IPS DF 19.7 (cell line): ENCODE measurements around the gene KCNJ12.
"Not testable (repeated sequence)": the region's sequence is repeated elsewhere in the genome, so short reads cannot be mapped to it uniquely, and the experiment has no call there.

Experiments used
- DNase-seq: peaks from one replicate; pipeline ENCODE4 v3.0.0-alpha.2; 2013; ENCODE audit warnings: low read depth, low spot score

Gene KCNJ12

DNA sequence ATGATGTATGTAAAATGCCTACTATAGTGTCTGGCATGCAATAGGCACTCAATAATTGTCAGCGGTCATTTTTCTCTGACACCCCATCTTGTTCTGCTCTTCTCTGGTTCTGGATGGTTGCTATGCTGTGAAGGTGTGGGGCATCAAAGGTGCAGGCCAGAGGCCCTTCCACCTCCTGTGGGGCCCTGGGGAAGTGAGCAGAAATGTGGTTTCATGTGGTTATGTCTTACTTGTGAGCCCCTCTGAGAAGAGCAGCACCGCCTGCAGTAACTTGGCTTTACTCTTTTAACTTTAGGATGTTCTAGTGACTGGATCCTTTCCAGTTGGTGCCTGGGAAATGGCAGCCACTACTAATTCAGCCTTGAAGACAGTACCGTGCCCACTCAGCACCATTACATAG lies 32.1 kb downstream of the KCNJ12 start:
- DNase-seq: not testable (repeated sequence)

DNA sequence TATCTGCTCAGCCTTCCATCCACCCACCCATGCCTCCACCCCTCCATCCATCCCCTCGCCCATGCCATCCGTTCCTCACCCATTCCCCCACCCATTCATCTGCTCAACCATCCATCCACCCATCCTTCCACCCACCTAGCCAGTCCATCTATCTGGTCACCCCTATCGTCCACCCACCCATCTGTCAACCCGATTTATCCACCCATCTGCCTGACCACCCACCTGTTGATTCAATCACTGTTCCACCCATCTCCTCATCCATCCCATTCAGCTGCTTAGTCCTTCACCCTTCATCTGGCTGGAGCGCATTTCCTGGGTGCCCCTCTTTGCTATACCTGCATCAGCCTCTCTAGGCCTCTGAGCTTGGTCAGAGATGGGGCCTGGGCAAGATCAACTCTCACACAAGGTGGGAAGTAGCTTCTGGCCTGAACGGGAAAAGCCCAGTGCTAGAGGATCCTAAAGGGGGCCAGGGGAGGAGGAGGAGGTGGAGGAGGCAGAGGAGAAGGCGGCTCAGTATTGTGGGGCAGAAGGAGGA lies 32.7 kb downstream of the KCNJ12 start:
- DNase-seq: not testable (repeated sequence)

DNA sequence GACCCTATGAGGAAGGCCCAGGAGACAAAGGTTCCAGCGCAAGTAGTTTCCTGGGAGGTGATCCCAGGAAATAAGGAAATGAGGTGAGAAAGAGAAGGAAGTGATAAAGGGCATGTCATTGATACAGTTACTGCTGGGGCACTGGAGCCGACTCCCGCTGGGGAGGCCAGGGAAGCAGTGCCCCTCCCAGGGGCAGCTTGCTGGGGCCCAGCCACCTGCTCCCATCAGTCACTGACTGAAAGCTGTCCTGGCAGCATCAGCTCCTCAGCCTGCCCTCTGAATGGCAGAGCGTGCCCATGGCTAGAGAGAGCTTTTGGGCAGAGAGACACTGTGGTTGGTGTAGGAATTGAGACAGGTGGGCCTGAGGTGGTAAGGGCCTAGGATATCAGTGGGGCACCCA lies 33.2 kb downstream of the KCNJ12 start:
- DNase-seq: not testable (repeated sequence)

DNA sequence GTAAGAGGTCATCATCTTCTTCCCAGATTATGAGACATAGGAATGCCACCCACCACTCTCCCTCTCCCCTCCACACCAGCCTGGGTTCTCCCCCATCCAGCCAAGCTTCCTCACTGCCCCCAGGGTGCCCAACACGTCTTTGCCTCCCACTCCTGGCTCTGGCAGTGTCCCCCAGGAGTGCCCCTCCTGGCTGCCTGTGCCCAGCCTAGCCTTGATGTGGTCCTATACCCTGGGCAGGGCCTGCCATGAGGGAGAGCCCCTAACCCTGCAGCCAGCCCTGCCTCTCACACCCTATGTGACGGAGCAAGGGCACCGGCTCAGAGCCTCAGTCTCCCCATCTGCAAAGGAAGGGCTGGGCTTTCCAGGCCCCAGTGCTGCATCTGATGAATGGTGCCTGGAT lies 33.8 kb downstream of the KCNJ12 start:
- not testable (repeated sequence) for DNase-seq

GRCh38 chr17:21410371-21410770 lies 34.2 kb downstream of the KCNJ12 start:
- DNase-seq: not testable (repeated sequence)

DNA sequence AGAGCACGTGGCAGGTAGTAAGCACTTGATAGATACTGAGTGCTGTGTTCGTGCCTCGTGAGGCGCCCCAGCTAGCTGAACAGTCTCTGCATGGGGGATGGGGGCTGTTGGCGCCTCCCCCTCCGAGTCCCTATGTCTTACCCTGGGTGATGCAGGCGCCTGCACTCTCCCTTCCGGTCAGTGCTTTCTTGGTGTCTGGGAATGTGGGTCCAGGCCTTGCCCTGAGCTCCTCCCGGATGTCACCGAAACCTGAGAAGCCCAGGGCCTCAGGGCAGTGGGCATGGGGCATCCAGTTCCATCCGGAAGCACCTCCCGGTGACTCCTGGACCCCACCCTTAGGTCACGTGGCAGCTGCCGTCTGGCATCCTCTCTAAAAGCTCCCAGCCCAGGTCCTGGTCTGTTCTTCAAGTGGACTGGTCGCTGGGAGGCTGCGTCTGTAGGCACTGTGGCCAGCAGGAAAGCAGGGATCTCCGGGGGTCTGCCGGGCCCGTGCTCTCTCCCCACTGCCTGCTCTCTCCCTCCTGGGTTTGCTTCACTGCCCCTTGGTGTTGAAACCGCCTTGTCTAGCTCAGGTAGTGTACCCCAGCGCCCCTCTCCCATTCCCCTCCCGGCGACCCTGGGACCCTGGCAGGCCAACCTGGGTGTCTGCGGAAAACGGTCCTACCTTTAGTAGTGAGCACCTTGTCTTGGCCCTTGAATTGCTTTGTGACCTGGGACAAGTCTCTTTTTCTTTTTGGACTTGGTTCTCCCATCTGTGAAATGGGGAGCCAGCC lies 34.9 kb downstream of the KCNJ12 start:
- DNase-seq: not testable (repeated sequence)

DNA sequence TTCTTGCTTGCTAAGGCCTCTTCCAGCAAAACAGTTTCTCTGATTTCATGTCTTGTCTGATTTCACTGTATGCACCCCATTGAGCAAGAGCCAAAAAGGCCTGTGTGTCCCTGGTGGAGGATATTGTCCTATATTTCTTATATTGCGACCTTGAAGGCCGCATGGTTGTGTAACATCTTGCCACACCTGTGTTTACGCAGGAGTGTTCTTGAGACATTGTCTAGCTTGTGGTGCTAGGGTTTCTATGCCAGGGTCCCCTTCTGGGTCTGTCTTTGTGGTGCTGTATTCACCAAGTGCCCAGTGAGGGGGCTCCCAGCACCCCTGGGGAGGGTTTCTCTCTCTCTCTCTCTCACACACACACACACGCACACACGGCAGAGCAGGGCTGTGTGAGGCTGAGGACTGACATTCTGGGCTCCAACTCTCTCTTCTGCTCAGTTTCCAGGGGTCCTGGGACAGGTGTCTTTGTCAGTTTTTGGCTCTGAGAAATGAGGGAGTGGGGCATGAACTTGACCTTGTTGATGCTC lies 35.6 kb downstream of the KCNJ12 start:
- not testable (repeated sequence) for DNase-seq

GRCh38 chr17:21412207-21412681 lies 36.1 kb downstream of the KCNJ12 start:
- not testable (repeated sequence) for DNase-seq

DNA sequence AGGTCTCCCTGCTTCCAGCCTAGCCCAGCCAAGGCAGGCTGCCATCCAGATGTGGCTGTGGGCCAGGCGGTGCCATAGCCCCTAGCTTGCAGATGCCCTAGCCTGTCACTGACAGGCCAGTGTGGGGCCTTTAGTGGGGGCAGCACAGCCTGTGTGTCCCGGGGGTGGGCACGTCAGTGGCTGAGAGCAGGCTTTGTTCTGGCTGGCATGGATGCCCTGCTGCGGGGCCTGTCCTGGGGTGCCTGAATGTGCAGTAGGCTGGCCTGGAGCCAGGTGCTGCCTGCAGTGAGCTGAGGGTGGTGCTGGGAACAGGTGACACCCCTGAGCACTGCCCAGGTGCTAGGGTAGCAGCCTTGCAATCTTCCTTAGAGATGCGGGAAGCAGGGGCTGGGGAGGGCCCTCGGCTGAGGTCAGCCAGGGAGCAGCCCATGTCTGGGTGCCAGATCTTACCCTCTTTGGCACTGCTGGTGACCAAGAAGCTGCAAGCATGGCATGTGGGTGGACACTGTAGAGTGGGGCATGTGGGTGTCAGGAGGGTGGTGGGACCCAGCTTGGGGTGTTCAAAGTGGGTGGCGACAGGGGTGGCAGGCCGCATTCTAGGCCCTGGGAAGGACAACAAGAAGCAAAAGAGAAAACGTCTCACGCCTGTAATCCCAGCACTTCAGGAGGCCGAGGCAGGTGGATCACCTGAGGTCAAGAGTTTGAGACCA lies 37.6 kb downstream of the KCNJ12 start:
- not testable (repeated sequence) for DNase-seq

DNA sequence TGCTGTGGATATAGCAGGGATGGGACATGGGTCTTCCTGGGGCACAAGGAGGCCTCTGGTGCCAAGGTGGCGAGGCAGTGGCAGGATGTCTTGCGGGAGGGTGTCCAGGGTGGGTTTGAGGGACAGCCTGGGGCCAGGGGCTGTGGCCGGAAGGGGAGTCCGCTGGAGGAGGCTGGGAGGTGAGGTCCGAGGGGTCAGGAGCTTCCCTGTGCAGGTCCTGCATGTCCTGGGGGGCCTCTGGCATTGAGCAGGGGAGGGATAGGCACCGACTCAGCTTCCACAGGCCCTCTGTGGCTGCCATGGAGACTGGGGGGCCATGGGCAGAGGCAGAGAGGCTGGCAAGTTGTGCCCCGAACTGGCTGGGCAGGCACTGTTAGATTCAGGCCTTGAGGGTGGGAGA lies 38.5 kb downstream of the KCNJ12 start:
- not testable (repeated sequence) for DNase-seq

DNA sequence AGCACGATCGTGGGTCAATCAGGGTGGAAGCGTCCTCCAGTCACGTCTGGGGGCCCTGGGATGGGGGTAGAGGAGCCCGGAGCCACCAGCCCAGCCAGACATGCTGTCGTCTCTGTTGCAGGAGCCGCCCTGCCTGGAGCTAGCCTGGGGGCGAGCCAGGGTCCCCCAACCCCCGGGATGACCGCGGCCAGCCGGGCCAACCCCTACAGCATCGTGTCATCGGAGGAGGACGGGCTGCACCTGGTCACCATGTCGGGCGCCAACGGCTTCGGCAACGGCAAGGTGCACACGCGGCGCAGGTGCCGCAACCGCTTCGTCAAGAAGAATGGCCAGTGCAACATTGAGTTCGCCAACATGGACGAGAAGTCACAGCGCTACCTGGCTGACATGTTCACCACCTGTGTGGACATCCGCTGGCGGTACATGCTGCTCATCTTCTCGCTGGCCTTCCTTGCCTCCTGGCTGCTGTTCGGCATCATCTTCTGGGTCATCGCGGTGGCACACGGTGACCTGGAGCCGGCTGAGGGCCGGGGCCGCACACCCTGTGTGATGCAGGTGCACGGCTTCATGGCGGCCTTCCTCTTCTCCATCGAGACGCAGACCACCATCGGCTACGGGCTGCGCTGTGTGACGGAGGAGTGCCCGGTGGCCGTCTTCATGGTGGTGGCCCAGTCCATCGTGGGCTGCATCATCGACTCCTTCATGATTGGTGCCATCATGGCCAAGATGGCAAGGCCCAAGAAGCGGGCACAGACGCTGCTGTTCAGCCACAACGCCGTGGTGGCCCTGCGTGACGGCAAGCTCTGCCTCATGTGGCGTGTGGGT lies 39.2 kb downstream of the KCNJ12 start:
- not testable (repeated sequence) for DNase-seq

GRCh38 chr17:21416471-21416981 lies 40.4 kb downstream of the KCNJ12 start:
- not testable (repeated sequence) for DNase-seq

DNA sequence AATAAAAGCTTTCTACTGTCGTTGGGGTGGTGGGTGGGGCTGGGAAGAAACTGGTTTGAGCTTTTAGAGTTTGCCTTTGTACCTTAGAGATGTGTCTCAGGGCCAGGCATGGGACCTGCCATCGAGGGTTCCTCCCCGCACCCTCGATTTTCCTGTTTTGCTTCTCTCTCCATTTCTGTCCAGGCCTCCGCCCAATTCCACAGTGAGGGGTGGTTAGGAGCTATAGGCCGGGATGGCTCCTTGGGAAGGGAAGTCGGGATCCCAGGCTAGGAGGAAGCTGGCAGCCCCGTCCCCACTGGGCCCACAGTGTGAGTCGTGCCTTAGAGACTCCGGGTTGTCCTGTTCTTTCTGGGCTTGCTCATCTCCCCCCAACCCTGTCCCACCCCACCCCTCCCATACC lies 41.2 kb downstream of the KCNJ12 start:
- DNase-seq: not testable (repeated sequence)

DNA sequence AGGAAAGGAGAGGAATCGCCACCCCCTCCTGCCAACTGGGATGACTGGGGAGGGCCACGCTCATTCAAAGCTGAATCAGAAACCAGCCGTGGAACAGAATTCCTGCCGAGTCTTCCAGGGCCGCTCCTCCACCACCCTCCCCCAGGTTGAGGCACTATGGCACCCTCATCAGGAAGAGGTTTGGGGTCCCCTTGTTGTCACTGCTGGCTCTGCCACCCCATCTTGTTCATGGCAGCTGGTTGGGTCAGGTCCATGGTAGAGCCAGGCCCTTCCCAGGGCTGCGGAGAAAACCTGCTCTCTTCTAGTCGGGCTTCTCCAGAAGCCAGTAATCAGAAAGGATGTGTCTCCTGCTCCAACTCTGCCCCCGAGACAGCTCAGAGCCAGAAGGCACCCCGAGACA lies 41.8 kb downstream of the KCNJ12 start:
- DNase-seq: no peak

DNA sequence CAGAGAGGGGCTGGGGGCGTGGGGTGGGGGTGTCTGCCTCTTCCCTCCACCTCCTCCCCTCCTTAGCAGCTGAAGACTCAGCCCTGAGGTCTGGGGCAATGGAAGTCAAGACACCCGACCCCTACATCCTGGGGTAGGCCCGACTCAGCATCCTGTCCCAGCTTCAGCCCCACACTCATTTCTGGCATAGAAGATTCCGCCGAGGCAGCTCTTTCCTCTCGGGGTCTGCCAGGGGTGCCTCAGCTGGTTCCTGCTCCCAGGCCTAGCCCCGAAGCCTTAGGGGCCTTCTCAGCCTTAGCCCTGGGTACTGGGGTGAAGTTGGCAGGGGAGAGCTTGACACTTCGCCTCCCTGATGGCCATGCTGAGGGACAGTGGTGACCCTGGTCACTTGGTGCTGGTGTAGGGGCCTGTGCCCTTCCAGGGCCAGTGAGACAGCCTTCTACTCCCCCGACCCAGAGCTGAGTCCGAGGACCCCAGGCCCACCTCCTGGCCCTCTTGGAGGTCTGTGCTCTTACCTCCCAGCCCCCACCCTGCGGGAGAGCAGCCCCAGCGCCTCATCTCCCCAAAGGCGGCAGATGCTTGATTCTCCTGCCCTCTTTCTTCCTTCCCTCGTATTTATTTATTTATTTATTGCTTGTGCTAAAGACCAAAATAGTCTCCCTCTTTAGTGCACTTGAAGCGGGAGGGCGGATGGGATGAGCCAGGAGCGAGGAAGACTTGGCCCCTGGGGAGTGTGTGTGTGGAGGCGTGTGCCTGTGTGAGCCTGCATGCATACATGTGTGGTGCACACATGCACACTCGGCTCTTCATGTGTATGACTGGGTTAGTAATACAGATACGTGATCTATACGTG lies 42.5 kb downstream of the KCNJ12 start:
- DNase-seq: no peak

GRCh38 chr17:21419299-21420239 lies 43.4 kb downstream of the KCNJ12 start:
- no peak for DNase-seq

DNA sequence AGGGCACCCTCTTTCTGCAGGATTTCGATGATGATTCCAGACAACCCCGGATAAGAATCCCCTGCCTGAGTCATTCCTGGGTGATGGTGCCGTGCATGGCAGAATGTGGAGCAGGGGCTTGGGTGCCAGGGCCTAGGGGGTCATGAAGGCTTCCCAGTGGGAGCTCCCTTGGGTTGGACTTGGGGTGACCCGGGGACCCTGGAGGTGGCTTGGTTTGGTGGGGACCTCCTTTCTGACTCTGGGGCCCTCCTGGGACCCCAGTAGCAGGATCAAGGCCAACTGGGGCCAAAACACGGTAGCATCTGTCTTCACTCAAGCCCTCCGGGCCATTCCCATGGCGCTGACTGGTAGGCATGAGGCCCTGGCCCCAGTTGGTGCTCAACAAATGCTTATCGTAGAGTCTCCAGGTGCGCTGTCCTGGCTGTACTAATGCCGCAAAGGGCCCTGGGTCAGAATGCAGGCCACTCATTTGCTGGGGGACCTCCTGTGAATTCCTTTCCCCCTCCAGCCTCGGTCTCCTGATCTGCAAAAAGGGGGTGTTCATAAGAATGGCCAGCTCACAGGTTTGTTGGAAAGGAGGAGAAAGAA lies 44.4 kb downstream of the KCNJ12 start:
- DNase-seq: not testable (repeated sequence)

- not testable (repeated sequence) for DNase-seq
These were observed 45.5 kb downstream of the KCNJ12 start for GRCh38 chr17:21421421-21422310.
